GM12892 (cell line): ENCODE measurements around the gene PC. TPM values are rescaled to one million over a fixed set of nuclear protein-coding genes. Genes with fewer than 3 reads are reported as not detected.
"Not testable (repeated sequence)": the region's sequence is repeated elsewhere in the genome, so short reads cannot be mapped to it uniquely, and the experiment has no call there.

Experiments used
- DNase-seq: peaks from one replicate; pipeline ENCODE4 v3.0.0; 2011; ENCODE audit not compliant: insufficient read length
- FAIRE-seq: peaks from 2 replicates; lab custom pipeline; 2011; peaks lifted over from hg19 to GRCh38; lab: Jason Lieb, UNC
- POLR2A ChIP-seq: IDR thresholded peaks from 2 replicates; pipeline ENCODE4 v1.6.1; 2011; ENCODE audit warnings: low read depth, low read length, control low read depth
- POLR2AphosphoS5 ChIP-seq: IDR thresholded peaks from 2 replicates; pipeline ENCODE4 v1.6.1; 2011; ENCODE audit warnings: low read depth, low read length, control low read depth
- TAF1 ChIP-seq: IDR thresholded peaks from 2 replicates; pipeline ENCODE4 v1.6.1; 2011; ENCODE audit warnings: low read depth, mild to moderate bottlenecking, control low read depth, low read length, borderline replicate concordance
- polyA plus RNA-seq: library from polyadenylated mRNA; unstranded; fragments of >200 nt; gene quantifications from one replicate; pipeline ENCODE4 v1.2.1, GENCODE V29; 2012; ENCODE audit warnings: missing spikeins, inconsistent platforms; ENCODE audit not compliant: missing spikeins

The PC gene, protein sequence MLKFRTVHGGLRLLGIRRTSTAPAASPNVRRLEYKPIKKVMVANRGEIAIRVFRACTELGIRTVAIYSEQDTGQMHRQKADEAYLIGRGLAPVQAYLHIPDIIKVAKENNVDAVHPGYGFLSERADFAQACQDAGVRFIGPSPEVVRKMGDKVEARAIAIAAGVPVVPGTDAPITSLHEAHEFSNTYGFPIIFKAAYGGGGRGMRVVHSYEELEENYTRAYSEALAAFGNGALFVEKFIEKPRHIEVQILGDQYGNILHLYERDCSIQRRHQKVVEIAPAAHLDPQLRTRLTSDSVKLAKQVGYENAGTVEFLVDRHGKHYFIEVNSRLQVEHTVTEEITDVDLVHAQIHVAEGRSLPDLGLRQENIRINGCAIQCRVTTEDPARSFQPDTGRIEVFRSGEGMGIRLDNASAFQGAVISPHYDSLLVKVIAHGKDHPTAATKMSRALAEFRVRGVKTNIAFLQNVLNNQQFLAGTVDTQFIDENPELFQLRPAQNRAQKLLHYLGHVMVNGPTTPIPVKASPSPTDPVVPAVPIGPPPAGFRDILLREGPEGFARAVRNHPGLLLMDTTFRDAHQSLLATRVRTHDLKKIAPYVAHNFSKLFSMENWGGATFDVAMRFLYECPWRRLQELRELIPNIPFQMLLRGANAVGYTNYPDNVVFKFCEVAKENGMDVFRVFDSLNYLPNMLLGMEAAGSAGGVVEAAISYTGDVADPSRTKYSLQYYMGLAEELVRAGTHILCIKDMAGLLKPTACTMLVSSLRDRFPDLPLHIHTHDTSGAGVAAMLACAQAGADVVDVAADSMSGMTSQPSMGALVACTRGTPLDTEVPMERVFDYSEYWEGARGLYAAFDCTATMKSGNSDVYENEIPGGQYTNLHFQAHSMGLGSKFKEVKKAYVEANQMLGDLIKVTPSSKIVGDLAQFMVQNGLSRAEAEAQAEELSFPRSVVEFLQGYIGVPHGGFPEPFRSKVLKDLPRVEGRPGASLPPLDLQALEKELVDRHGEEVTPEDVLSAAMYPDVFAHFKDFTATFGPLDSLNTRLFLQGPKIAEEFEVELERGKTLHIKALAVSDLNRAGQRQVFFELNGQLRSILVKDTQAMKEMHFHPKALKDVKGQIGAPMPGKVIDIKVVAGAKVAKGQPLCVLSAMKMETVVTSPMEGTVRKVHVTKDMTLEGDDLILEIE
- polyA plus RNA-seq, result 6.6 TPM

DNA sequence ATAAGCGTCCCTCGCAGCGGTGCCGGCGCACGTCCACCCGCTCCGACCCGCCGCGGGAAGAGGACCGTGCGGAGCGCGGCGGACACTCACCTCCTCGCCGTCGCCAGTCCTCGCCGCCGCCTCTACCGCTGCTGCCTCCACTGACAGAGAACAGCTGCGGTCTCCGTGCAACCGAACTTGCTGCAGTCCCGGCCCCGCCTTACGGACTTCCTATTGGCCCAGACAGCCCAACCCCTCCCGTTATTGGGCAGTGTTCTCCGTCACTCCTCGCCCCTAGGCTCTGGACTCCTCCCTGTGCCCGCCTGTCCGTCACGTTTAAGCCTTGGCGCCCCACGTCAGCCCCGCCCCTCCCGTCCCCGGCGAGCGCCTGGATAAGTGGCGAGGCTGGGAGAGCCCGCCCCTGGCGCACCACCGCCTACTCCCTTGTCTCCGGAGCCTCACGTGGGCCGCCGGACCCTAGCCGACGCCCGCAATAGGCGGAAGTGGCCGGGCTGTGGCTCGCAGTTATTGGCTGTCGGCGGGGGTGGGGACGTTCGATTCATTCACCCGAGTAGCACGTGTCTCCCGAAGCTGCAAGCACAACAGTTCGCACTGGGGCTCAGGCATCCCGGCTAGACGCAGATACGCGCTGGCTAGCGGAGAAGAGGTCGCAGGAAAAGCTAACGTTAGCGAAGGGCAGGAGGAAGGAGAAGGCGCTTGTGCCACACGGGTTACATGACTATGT lies at the start of gene PC:
PC (minus strand) TSS at position 152 of the 724 bp plus-strand sequence. CDS start 86,224 bp downstream, outside the sequence.
- peak; percentile 96 for FAIRE-seq
- TF ChIP-seq POLR2A (peak; percentile 48; the same call in 1 of the 2 replicates), POLR2AphosphoS5 (0 out of 2 replicates have a peak, but pooled peaks have one; percentile 41), TAF1 (no peak)
- DNase-seq, result peak; percentile 97

DNA sequence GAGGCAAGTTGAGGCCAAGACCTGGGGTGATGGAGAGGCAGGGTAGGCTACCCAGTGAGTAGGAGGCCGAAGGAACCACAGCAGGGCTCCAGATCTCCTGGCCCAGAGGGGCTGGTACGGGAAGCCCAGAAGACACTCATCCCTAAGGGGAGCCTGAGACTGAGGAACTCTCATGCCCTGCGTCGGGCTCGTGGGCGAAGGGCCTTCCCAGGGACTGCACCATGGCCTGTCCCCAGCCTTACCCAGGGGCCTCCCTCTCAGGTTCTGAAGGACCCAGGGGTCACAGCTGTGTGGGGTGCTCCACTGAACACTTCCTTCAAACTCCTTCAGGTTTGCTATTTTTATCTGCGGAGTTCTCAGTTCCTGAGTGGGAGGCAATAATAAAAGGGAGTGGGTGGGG lies 48.9 kb upstream of the PC start:
- TF ChIP-seq POLR2A (no peak), POLR2AphosphoS5 (no peak), TAF1 (no peak)
- FAIRE-seq (no peak), DNase-seq (no peak)

DNA sequence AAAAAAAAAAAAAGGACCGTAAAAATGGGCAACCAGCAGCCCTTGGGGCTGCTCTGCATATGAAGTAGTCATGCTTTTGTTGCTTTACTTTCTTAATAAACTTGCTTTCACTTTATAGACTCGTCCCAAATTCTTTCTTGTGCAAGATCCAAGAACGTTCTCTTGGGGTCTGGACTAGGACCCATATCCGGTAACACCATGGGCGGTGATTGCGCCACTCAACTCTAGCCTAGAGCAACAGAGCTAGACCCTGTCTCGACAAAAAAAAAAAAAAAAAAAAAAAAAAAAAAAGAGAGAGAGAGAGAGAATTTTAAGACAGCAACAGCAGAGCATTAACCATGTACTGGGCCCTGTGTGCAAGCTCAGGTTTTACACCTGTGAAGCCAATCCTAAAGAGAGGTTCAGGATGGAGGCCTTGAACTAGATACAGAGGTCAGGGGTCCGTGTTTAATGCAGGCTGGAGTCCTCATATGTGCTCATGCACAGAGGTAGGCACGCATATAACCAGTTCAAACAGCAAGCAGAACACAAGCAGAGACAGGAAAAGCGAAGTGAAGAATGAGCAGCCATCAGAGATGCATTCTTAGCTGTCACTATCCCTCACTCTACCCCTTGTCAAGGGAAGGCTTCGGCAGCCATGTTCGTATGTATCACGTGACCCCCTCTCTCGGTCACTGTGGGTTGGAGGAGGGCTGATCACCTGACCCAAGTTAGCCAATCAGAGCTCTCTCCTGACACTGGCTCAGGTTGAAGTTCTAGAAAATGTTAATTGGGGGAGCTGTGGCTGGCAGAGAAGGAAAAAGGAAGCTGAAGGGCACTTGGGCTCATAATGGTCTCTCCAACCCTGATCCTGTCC lies 48.1 kb upstream of the PC start:
- FAIRE-seq (peak; percentile 50), DNase-seq (no peak)
- TF ChIP-seq POLR2AphosphoS5 (no peak), POLR2A (no peak), TAF1 (no peak)

DNA sequence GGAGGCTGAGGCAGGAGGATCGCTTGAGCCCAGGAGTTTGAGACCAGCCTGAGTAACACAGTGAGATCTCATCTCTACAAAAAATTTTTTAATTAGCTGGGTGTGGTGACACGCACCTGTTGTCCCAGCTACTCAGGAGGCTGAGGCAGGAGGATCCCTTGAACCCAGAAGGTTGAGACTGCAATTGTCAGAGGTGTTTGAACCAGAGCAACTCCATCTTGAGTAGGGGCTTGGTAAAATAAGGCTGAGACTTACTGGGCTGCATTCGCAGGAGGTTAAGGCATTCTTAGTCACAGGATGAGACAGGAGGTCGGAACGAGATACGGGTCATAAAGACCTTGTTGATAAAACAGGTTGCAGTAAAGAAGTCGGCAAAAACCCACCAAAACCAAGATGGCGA lies 47.0 kb upstream of the PC start:
- not testable (repeated sequence) for FAIRE-seq, DNase-seq

DNA sequence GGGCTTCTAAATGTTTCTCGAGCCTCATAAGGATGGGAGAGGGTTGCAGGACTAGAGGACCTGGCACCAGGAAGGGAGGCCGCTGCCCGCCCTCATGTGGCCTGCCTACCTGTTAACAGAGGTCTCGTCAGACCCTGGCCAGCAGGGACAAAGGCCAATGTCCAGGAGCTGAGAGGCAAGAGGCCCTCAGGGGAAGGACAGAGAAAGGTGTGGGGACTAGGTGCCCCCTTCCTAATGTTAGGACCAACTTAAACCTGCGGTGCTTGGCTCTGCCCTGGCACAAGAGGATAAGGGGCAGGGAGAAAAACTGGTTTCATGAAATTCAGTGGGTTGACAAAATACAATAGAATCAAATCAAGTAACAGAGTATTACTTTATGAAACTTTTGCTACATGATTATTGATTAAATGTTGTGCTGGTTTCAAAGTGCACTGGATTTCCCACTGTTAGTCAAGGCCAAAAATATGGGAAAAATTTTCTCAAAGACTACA lies 44.8 kb upstream of the PC start:
- TF ChIP-seq POLR2A, result no peak
- no peak for TF ChIP-seq POLR2AphosphoS5
- no peak for TF ChIP-seq TAF1
- DNase-seq, result no peak
- no peak for FAIRE-seq

DNA sequence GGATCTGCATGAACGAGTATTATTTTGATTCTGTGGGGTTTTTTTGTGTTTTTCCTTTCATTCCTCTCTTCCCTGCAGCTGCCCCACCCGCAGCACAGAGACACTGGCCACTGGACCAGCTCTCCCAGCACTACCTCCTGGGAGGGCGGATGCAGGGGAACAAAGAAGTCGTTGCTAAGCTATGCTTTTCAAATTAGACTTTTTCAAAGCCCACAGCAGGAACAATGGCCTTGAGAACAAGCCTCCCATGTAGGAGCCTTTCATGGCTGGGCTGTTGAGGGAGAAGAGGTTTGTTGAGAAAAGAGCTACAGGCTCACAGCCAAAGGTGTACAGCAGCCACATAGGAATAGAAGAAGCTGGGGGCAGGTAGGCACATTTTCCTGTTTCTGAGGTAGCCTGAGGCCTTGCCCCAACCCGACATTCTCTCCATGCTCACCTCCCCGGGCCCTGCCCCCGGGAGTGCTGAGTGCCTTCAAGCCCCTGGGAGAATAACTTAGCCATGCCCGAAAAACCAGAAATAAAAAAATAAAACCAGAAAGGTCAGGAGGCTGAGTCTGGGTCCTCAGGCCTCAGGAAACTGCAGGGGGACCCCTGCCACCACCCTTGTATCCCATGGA lies 44.2 kb upstream of the PC start:
- FAIRE-seq (no peak), DNase-seq (no peak)
- no peak for TF ChIP-seq POLR2A

DNA sequence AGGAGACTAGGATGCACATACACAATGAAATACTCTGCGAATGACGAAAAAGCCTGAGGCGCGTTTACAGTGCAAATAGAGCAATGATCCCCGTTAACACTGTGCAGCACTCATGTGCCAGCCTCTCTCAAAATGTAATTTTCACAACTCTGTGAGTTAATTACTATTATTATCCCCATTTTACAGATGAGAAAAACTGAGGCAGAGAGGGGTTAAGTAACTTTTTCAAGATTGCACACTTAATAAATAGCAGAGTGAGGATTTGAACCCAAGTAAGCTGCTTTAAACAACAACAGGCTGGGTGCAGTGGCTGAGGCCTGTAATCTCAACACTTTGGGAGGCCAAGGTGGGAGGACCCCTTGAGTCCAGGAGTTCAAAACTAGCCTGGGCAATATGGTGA lies 43.1 kb upstream of the PC start:
- FAIRE-seq, result no peak
- no peak for DNase-seq
- TF ChIP-seq POLR2A (no peak), POLR2AphosphoS5 (no peak), TAF1 (no peak)

DNA sequence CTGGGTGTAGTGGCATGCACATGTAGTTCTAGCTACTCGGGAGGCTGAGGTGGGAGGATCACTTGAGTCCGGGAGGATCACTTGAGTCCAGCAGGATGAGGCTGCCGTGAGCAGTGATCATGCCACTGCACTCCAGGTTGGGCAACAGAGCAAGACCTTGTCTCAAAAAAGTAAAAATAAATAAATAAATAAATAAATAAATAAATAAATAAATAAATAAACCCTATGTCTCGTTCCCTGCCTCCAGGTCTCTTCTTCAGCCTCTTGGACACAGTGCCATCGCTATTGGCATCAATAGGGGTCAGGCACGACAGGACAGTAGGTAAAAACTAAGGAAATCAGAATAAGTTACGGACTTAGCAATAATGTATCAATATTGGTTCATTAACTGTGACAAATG lies 41.4 kb upstream of the PC start:
- DNase-seq (no peak), FAIRE-seq (no peak)
- TF ChIP-seq TAF1 (no peak), POLR2AphosphoS5 (no peak), POLR2A (no peak)

DNA sequence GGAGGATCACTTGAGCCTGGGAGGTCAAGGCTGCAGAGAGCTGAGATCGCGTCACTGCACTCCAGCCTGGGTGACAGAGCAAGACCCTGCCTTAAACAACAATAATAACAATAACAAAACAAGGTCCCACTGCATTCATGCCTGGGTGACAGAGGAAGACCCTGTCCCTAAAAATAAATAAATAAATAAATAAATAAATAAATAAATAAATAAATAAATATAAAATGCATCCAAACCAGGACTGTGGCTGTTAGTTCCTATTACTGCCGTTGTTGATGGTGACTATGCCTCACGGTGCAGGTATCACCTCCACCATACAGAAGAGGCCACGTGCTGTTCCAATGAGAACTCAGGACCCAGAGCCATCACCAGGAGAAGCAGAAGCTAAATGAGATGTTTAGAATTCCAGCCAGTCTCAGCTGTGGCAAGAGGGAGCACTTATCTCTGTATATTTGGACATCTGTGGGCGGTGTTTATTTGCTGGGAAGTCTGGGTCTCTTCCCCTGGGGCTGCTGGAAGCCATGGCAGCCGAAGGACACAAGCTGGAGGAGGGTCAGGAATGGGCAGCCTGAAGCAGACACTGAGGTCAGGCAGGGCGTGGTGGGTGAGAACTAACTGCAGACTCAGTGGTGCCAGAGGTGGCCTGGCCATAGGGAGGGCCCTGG lies 38.6 kb upstream of the PC start:
- DNase-seq, result no peak
- no peak for FAIRE-seq

More for the DNA sequence above, 38.6 kb upstream of the PC start:
- TF ChIP-seq TAF1 (no peak), POLR2AphosphoS5 (no peak), POLR2A (no peak)
